PC-3 (cell line): Measurements from ENCODE around the gene PIKFYVE.

Experiments used
- EZH2 ChIP-seq: fragments of 300-600 bp; sonication (generic); IDR thresholded peaks from one replicate; pipeline ENCODE4 v1.6.1; 2017; ENCODE audit warnings: antibody characterized with exemption, mild to moderate bottlenecking, low read length; ENCODE audit not compliant: unreplicated experiment
- EZH2phosphoT487 ChIP-seq: fragments of 300-600 bp; sonication (generic); IDR thresholded peaks from 2 replicates; pipeline ENCODE4 v1.6.1; 2018; ENCODE audit warnings: mild to moderate bottlenecking, antibody characterized with exemption, low read length, borderline replicate concordance
- TF ChIP-seq, protein P1 (sequence below): fragments of 300-600 bp; sonication (generic); conservative IDR thresholded peaks from 2 replicates; pipeline ENCODE4 v1.5.1; 2017; ENCODE audit warnings: antibody characterized with exemption, low read depth, mild to moderate bottlenecking, low read length

DNA sequence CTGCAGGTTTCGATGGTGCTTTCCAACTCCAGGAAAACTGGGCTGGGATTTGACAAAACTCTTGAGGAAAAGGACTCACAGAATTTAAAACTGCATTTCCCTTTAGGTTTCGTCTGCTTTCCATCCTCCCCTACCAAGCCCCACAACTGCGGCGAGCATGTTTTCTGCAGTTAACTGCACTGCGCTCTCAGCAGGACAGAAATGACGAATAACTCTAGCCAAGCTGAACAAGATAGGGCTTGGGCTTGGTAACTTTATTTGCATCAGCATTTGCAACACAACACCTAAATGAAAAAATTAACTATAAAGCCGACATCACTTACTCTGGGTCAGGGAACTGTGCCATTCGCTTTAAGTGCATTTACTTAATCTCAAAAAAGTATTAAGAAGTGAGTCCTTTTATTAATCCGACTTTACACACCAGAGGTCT lies 669 bp upstream of the PIKFYVE start:
- TF ChIP-seq, protein P1, sequence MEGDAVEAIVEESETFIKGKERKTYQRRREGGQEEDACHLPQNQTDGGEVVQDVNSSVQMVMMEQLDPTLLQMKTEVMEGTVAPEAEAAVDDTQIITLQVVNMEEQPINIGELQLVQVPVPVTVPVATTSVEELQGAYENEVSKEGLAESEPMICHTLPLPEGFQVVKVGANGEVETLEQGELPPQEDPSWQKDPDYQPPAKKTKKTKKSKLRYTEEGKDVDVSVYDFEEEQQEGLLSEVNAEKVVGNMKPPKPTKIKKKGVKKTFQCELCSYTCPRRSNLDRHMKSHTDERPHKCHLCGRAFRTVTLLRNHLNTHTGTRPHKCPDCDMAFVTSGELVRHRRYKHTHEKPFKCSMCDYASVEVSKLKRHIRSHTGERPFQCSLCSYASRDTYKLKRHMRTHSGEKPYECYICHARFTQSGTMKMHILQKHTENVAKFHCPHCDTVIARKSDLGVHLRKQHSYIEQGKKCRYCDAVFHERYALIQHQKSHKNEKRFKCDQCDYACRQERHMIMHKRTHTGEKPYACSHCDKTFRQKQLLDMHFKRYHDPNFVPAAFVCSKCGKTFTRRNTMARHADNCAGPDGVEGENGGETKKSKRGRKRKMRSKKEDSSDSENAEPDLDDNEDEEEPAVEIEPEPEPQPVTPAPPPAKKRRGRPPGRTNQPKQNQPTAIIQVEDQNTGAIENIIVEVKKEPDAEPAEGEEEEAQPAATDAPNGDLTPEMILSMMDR = no peak
- no peak for TF ChIP-seq EZH2
- no peak for TF ChIP-seq EZH2phosphoT487
